B cell (primary cell): Measurements from ENCODE around the gene VWA5B2. TPM values are rescaled to one million over a fixed set of nuclear protein-coding genes. Genes with fewer than 3 reads are reported as not detected.
A peak's percentile ranks its signal among the peaks of the same experiment; 100 is the strongest.

Experiments
- ATAC-seq: fragments of 200-7000 bp; cut with Tn5 transposase; one replicate; pipeline ENCODE4 v1.10.0; 2021; ENCODE audit warnings: low read depth, mild to moderate bottlenecking, moderate number of reproducible peaks, moderate library complexity
- CTCF ChIA-PET: fragments of 350-600 bp; sonication (Branson Sonifier 250); formaldehyde crosslinking; loops from one replicate; lab custom pipeline; 2021; ENCODE audit warnings: antibody characterized with exemption, inconsistent platforms; lab: Charles Lee
- POLR2A ChIA-PET: fragments of 350-600 bp; sonication (Branson Sonifier 250); formaldehyde crosslinking; loops from one replicate; lab custom pipeline; 2021; ENCODE audit warnings: antibody characterized with exemption; lab: Charles Lee
- DNase-seq: peaks from one replicate; pipeline ENCODE4 v3.0.0; 2013
- H2AFZ ChIP-seq: 2 replicates; pipeline ENCODE4 v1.6.1; 2012; ENCODE audit warnings: mild to moderate bottlenecking, low read depth, low read length; ENCODE audit not compliant: insufficient read depth, poor library complexity, severe bottlenecking
- H3K27ac ChIP-seq, 2 donors: 1 replicate in 1 of 2; 2 replicates in 1 of 2; pipeline ENCODE4 v1.5.1; 2012 to 2013; ENCODE audit warnings: low read length in 2 of 2, mild to moderate bottlenecking in 2 of 2, moderate library complexity in 1 of 2
- H3K27me3 ChIP-seq, 4 experiments: fragments of 200-600 bp in 1 of 4; sonication (generic) in 1 of 4; replicated peaks in 1 of 4; 1 replicate in 2 of 4; 2 replicates in 2 of 4; pipeline versions ENCODE4 v1.6.1 to v1.7.0; 2013 to 2016; ENCODE audit warnings: low read length in 3 of 4, mild to moderate bottlenecking in 2 of 4, mixed read lengths in 1 of 4, moderate library complexity in 1 of 4; ENCODE audit not compliant: insufficient read depth in 4 of 4, control insufficient read depth in 3 of 4; ENCODE audit errors: control extremely low read depth in 1 of 4
- H3K36me3 ChIP-seq, 2 experiments: replicated peaks in 1 of 2; 1 replicate in 1 of 2; 2 replicates in 1 of 2; pipeline versions ENCODE4 v1.6.1 to v1.7.1; 2013; ENCODE audit warnings: low read length in 1 of 2; ENCODE audit not compliant: insufficient read depth in 2 of 2, control insufficient read depth in 1 of 2; ENCODE audit errors: control extremely low read depth in 1 of 2, extremely low read depth in 1 of 2
- H3K4me1 ChIP-seq, 2 donors: fragments of 200-600 bp in 1 of 2; sonication (generic) in 1 of 2; 1 replicate in 1 of 2; 2 replicates in 1 of 2; pipeline versions ENCODE4 v1.5.1 to v1.6.1; 2013 to 2017; ENCODE audit warnings: low read length in 2 of 2; ENCODE audit not compliant: control insufficient read depth in 2 of 2, insufficient read depth in 2 of 2
- H3K4me2 ChIP-seq: replicated peaks from 2 replicates; pipeline ENCODE3; 2012; ENCODE audit warnings: mild to moderate bottlenecking, low read depth, low read length; ENCODE audit not compliant: poor library complexity, severe bottlenecking
- H3K4me3 ChIP-seq, 5 experiments: fragments of 200-600 bp in 1 of 5; sonication (generic) in 1 of 5; 1 replicate in 3 of 5; 2 replicates in 2 of 5; pipeline versions ENCODE4 v1.5.1 to v1.7.0; 2011 to 2016; ENCODE audit warnings: low read length in 4 of 5, mild to moderate bottlenecking in 4 of 5, low read depth in 2 of 5, control low read depth in 1 of 5, moderate library complexity in 1 of 5; ENCODE audit not compliant: insufficient read depth in 1 of 5; ENCODE audit errors: control extremely low read depth in 1 of 5, extremely low read depth in 1 of 5
- H3K79me2 ChIP-seq: fragments of 200-600 bp; sonication (generic); one replicate; pipeline ENCODE4 v1.6.0; 2016; ENCODE audit warnings: low read length; ENCODE audit not compliant: control insufficient read depth, insufficient read depth
- H3K9ac ChIP-seq: fragments of 200-600 bp; sonication (generic); 2 replicates; pipeline ENCODE4 v1.6.1; 2017; ENCODE audit warnings: mild to moderate bottlenecking, low read length, moderate library complexity
- H3K9me3 ChIP-seq, 3 donors: one replicate each; pipeline versions ENCODE4 v1.6.1 to v1.7.1; 2013; ENCODE audit warnings: low read length in 2 of 3; ENCODE audit not compliant: control insufficient read depth in 2 of 3, insufficient read depth in 1 of 3; ENCODE audit errors: control extremely low read depth in 1 of 3
- H4K20me1 ChIP-seq: 2 replicates; pipeline ENCODE4 v1.6.0; 2012; ENCODE audit warnings: mild to moderate bottlenecking, low read length; ENCODE audit not compliant: insufficient read depth, control insufficient read depth, poor library complexity, severe bottlenecking
- H3K27ac Mint-ChIP-seq: one replicate; pipeline ENCODE4 v1.8.0; 2021; ENCODE audit warnings: mixed read lengths
- H3K27me3 Mint-ChIP-seq: one replicate; pipeline ENCODE4 v1.8.0; 2021; ENCODE audit warnings: mixed read lengths
- H3K4me1 Mint-ChIP-seq: one replicate; pipeline ENCODE4 v1.8.0; 2021; ENCODE audit warnings: mixed read lengths
- H3K4me3 Mint-ChIP-seq: one replicate; pipeline ENCODE4 v1.8.0; 2021; ENCODE audit warnings: mixed read lengths
- H3K9me3 Mint-ChIP-seq: one replicate; pipeline ENCODE4 v1.8.0; 2022; ENCODE audit warnings: mixed read lengths; ENCODE audit not compliant: insufficient read depth
- CTCF ChIP-seq: fragments of 200-600 bp; IDR thresholded peaks from one replicate; pipeline ENCODE4 v1.8.0; 2022; ENCODE audit warnings: antibody characterized with exemption, mild to moderate bottlenecking
- EZH2 ChIP-seq: IDR thresholded peaks from 2 replicates; pipeline ENCODE4 v1.6.1; 2012; ENCODE audit warnings: borderline replicate concordance, low read depth, mild to moderate bottlenecking, moderate library complexity, low read length; ENCODE audit not compliant: insufficient read depth, poor library complexity, severe bottlenecking
- WGBS: methylation state at CpG from one replicate; pipeline ENCODE4 v1.1.5; 2013; ENCODE audit warnings: missing lambda C conversion rate; ENCODE audit not compliant: insufficient coverage; 5-methylcytosine and 5-hydroxymethylcytosine counted together
- intact Hi-C: fragments of 100-400 bp; cut with micrococcal nuclease; formaldehyde crosslinking; loops from one replicate; pipeline ENCODE4 v1.10.0; 2022
- polyA plus RNA-seq: library from polyadenylated mRNA; depleted of rRNA; stranded (reverse); fragments of >200 nt; gene quantifications from 2 replicates; pipeline ENCODE4 v1.2.3, GENCODE V29; 2012
- total RNA-seq, 2 donors: library from RNA; stranded (reverse); fragments of 120-200 nt in 1 of 2; gene quantifications; 1 replicate in 1 of 2; 2 replicates in 1 of 2; pipeline versions ENCODE4 v1.2.3 to v1.2.4, GENCODE V29; 2013 to 2022

Gene VWA5B2
- total and polyA plus RNA-seq, 2 donors (not counting 1 experiment from before 2014, with no cell fraction given) = 0.10 to 0.37 TPM

- TF ChIP-seq EZH2 (no peak), CTCF (no peak)
- peaks cover 0 to 4% (median 0%) of the 10 kb centered on the region in 3 donors for H3K9me3 ChIP-seq
- H3K4me3 Mint-ChIP-seq = no peak overlapping the region
- no peak overlapping the region for H3K4me3 ChIP-seq
- CTCF ChIA-PET = interaction anchor here (1.1 kb wide), 1 partner anchor 7 kb away, joined by 3 read pairs; the partner anchor contains the start of gene EEF1AKMT4
- no peaks in the 10 kb centered on the region for H3K9me3 Mint-ChIP-seq
- peaks cover 20% of the 10 kb centered on the region in 2 donors for H3K4me1 ChIP-seq
- ATAC-seq (no peak), DNase-seq (no peak)
- POLR2A ChIA-PET = interaction anchor here (0.6 kb wide), 1 partner anchor 43 kb away, joined by 5 read pairs; no protein-coding TSS in a partner anchor
- peaks cover 20% of the 10 kb centered on the region for H3K4me1 Mint-ChIP-seq
- peaks cover 7% of the 10 kb centered on the region for H4K20me1 ChIP-seq
- no peak overlapping the region for H3K9ac ChIP-seq
- peaks cover 28% of the 10 kb centered on the region for H3K27me3 Mint-ChIP-seq
- intact Hi-C loops = no loop called here
- H2AFZ ChIP-seq = no peak overlapping the region
- no peak overlapping the region for H3K4me2 ChIP-seq
- H3K36me3 ChIP-seq = no peaks in the 10 kb centered on the region
- no peak overlapping the region for H3K27ac ChIP-seq
- peak overlapping the region; percentile 27 for H3K27ac Mint-ChIP-seq
- no peaks in the 10 kb centered on the region for H3K79me2 ChIP-seq
- H3K27me3 ChIP-seq = peaks cover 0 to 32% (median 13%) of the 10 kb centered on the region in 4 experiments
- 94% methylated on average over 16 of the region's 23 CpGs for WGBS
Observed at GRCh38 chr3:184257083-184257915, 27.9 kb downstream of the VWA5B2 start.

DNA sequence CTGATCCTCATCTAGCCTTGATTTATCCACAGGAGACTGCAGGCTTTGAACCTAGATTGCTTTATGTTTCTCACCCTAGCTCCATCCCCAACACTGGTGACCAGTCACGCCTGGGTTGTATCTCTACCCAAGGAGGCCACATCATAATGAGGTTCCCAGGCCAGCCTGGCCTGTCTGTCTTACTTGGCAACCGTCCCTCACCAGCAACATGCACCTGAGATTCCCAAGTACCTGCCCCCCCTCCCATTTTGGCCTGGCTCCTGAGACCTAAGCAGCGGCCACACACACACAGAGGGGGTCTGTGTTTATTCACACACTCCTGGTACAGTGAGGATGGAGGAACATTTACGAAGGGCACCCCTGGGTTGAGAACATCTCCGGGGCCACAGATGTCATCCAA is 29.5 kb downstream of the VWA5B2 start:
- Mint-ChIP-seq H3K27me3 (peaks cover 33% of the 10 kb centered on the region), H3K9me3 (no peaks in the 10 kb centered on the region), H3K4me1 (peaks cover 24% of the 10 kb centered on the region), H3K27ac (no peak overlapping the region), H3K4me3 (peak overlapping the region; percentile 74)
- DNase-seq (no peak), ATAC-seq (no peak)
- Histone ChIP-seq H4K20me1 (peaks cover 7% of the 10 kb centered on the region), H3K27me3 (peaks cover 0 to 48% (median 22%) of the 10 kb centered on the region in 4 experiments), H3K79me2 (no peaks in the 10 kb centered on the region), H3K4me1 (peaks cover 27% of the 10 kb centered on the region in 2 donors), H2AFZ (no peak overlapping the region), H3K9ac (no peak overlapping the region), H3K36me3 (no peaks in the 10 kb centered on the region), H3K4me3 (no peak overlapping the region), H3K27ac (no peak overlapping the region), H3K4me2 (no peak overlapping the region), H3K9me3 (peaks cover 0 to 4% (median 0%) of the 10 kb centered on the region in 3 donors)
- POLR2A ChIA-PET = no interaction called here
- CTCF ChIA-PET = interaction anchor here (2.6 kb wide), 1 partner anchor 31 kb away, joined by 9 read pairs; no protein-coding TSS in a partner anchor
- intact Hi-C loops = no loop called here
- 97% methylated on average over 4 of the region's 5 CpGs for WGBS
- no peak for TF ChIP-seq CTCF
- no peak for TF ChIP-seq EZH2
